Naive B cell (primary cell): ENCODE measurements around the gene NHSL2. TPM values are rescaled to one million over a fixed set of nuclear protein-coding genes. Genes with fewer than 3 reads are reported as not detected.
A peak's percentile ranks its signal among the peaks of the same experiment; 100 is the strongest.
"Not testable (repeated sequence)": the region's sequence is repeated elsewhere in the genome, so short reads cannot be mapped to it uniquely, and the experiment has no call there.

Source experiments
- ATAC-seq, 2 donors: fragments of 150-1000 bp; cut with Tn5 transposase; 2 replicates each; pipeline ENCODE4 v1.10.0; 2021; ENCODE audit warnings: low read depth in 2 of 2, mild to moderate bottlenecking in 2 of 2, moderate library complexity in 2 of 2
- DNase-seq: peaks from one replicate; pipeline ENCODE4 v3.0.0; 2022
- H3K27ac Mint-ChIP-seq, 6 donors: one replicate each; pipeline ENCODE4 v1.8.0; 2020 to 2022; ENCODE audit warnings: mild to moderate bottlenecking in 6 of 6, mixed read lengths in 6 of 6, moderate library complexity in 5 of 6, inconsistent platforms in 2 of 6
- H3K27me3 Mint-ChIP-seq, 3 donors: one replicate each; pipeline ENCODE4 v1.8.0; 2021 to 2022; ENCODE audit warnings: mixed read lengths in 3 of 3, mild to moderate bottlenecking in 1 of 3
- H3K36me3 Mint-ChIP-seq, 2 donors: one replicate each; pipeline ENCODE4 v1.8.0; 2020 to 2022; ENCODE audit warnings: mixed read lengths in 2 of 2, inconsistent platforms in 1 of 2, mild to moderate bottlenecking in 1 of 2
- H3K4me1 Mint-ChIP-seq, 3 donors: one replicate each; pipeline ENCODE4 v1.8.0; 2020 to 2022; ENCODE audit warnings: mixed read lengths in 3 of 3, inconsistent platforms in 1 of 3, mild to moderate bottlenecking in 1 of 3, moderate library complexity in 1 of 3
- H3K4me3 Mint-ChIP-seq, 8 donors: one replicate each; pipeline ENCODE4 v1.8.0; 2020 to 2022; ENCODE audit warnings: mild to moderate bottlenecking in 8 of 8, mixed read lengths in 8 of 8, moderate library complexity in 8 of 8, inconsistent platforms in 2 of 8
- H3K9me3 Mint-ChIP-seq, 7 donors: one replicate each; pipeline ENCODE4 v1.8.0; 2020 to 2022; ENCODE audit warnings: mixed read lengths in 7 of 7, mild to moderate bottlenecking in 5 of 7, inconsistent platforms in 2 of 7, moderate library complexity in 1 of 7
- polyA plus RNA-seq, 6 donors: library from polyadenylated mRNA; unstranded; fragments of 300-500 nt; fragmentation: Illumina TruSeq; gene quantifications; one replicate each; pipeline ENCODE4 v1.2.3, GENCODE V29; 2021; ENCODE audit warnings: low read depth in 6 of 6

Gene NHSL2
- under 1 TPM in 4 of 6 donors, not detected in 2; 0.25 to 0.48 (median 0.30) TPM for polyA plus RNA-seq

DNA sequence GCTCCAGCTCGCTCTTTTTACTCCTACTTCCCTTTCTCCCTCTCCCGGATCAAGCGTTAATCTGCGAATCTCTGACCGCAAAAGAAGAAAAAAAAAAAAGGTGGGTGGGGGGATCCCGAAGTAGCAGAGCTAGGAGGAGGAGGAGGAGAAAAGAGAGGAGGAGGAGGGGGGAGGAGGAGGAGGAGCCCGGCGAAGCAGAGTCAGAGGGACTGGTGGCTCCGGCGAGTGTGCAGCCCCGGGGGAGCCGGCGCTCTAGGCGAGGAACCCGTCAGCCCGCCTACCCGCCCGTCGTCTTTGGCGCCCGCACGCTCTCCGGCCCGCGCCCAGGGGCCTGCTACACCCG is at the start of gene NHSL2:
TSS of gene NHSL2 (plus strand) at position 203 of the 343 bp plus-strand sequence.
- peaks cover 0 to 4% (median 0%) of the 10 kb centered on the region in 3 donors for H3K4me1 Mint-ChIP-seq
- H3K27ac Mint-ChIP-seq = no peak within 1 kb of the TSS
- H3K36me3 Mint-ChIP-seq = no peaks in the 10 kb centered on the region
- peaks cover 0 to 4% (median 0%) of the 10 kb centered on the region in 7 donors for H3K9me3 Mint-ChIP-seq
- peak in 1 of 2 donors; percentile 35 for ATAC-seq
- no peak for DNase-seq
- peak within 1 kb of the TSS in 7 of 8 donors; percentile 25 to 81 (median 60) for H3K4me3 Mint-ChIP-seq
- peaks cover 30 to 70% (median 39%) of the 10 kb centered on the region in 3 donors for H3K27me3 Mint-ChIP-seq

- Mint-ChIP-seq H3K4me3 (no peak overlapping the region), H3K4me1 (peaks cover 0 to 7% (median 4%) of the 10 kb centered on the region in 3 donors), H3K27me3 (peaks cover 0 to 36% (median 20%) of the 10 kb centered on the region in 3 donors), H3K27ac (no peak overlapping the region), H3K9me3 (peaks cover 0 to 2% (median 0%) of the 10 kb centered on the region in 7 donors), H3K36me3 (no peaks in the 10 kb centered on the region)
- DNase-seq (no peak), ATAC-seq (no peak)
Observed at GRCh38 chrX:71867680-71868079, 43.0 kb upstream of the NHSL2 start.

- H3K36me3 Mint-ChIP-seq, H3K4me3 Mint-ChIP-seq, H3K9me3 Mint-ChIP-seq, DNase-seq, H3K4me1 Mint-ChIP-seq, H3K27ac Mint-ChIP-seq, ATAC-seq: not testable (repeated sequence)
- peaks cover 0 to 36% (median 20%) of the 10 kb centered on the region in 3 donors for H3K27me3 Mint-ChIP-seq
Observed at GRCh38 chrX:71869566-71869965, 41.1 kb upstream of the NHSL2 start.

DNA sequence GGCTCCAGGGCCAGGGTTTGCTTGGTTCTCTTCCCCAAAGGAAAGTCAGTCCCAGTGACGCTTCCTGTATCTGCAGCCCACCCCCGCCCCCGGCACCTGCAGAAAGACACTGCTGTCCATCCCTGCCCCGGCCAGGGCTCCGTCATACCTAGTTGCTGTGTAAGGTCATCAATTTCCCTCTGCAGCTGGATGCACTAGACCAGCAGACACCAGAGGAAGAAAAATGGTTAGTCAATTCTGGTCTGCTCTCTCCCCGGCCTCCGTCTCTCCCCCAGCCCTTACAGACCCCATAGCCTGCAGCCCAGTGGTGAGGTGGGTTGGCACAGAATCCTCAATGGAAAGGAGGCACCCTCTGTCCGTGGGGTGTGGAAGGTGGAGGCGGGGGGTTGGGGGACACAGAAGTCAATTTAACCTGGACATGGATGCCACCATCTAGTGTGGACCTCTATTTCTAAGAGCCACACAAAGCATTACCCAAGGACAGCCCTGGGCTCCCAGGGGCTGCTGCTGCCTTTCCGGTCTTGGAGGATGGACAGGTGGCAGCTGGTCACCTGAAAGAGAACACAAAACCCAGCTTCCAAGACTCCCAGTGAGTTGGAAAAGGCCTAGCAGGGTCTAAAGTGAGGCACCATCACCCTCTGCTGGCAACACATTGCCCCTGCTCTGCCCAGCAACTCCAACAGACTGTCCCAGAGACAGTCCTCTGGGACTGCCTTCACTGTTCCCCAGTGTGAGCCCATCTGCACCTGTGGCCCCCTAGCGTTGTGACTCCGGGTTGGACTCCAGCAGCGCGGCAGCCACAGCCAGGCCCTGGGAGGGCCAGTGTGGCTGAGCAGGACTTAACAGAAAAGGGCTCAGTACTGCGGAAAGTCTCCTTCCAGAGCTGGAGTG is 40.2 kb upstream of the NHSL2 start:
- H3K27me3 Mint-ChIP-seq = peaks cover 0 to 30% (median 15%) of the 10 kb centered on the region in 3 donors
- H3K4me3 Mint-ChIP-seq = no peak overlapping the region
- ATAC-seq (no peak), DNase-seq (no peak)
- no peaks in the 10 kb centered on the region for H3K36me3 Mint-ChIP-seq
- no peak overlapping the region for H3K27ac Mint-ChIP-seq
- peaks cover 0 to 7% (median 4%) of the 10 kb centered on the region in 3 donors for H3K4me1 Mint-ChIP-seq
- H3K9me3 Mint-ChIP-seq = peaks cover 0 to 2% (median 0%) of the 10 kb centered on the region in 7 donors

DNA sequence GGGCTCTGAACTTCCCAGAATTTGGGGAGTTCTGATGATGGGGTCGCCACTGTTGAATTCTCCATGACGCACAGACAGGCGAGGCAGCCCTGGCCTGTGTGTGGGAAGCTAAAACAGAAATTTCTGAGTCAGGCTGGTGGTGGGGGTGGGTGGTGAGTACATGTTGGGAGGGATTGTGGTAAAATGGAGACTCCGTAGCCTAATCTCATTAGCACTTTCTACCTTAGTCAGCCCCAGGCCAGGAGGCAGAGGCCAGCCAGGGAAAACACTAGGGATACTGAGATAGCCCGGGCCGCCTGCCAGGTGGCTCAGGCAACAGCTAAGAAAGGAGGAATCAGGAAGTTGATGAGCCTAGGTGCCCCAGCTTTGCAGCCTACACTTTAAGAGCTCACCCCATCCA is 39.3 kb upstream of the NHSL2 start:
- H3K27me3 Mint-ChIP-seq = peaks cover 0 to 24% (median 12%) of the 10 kb centered on the region in 3 donors
- ATAC-seq = no peak
- H3K4me3 Mint-ChIP-seq = no peak overlapping the region
- peaks cover 0 to 4% (median 0%) of the 10 kb centered on the region in 7 donors for H3K9me3 Mint-ChIP-seq
- no peak overlapping the region for H3K27ac Mint-ChIP-seq
- DNase-seq = no peak
- H3K36me3 Mint-ChIP-seq = no peaks in the 10 kb centered on the region
- H3K4me1 Mint-ChIP-seq = peaks cover 0 to 7% (median 4%) of the 10 kb centered on the region in 3 donors

DNA sequence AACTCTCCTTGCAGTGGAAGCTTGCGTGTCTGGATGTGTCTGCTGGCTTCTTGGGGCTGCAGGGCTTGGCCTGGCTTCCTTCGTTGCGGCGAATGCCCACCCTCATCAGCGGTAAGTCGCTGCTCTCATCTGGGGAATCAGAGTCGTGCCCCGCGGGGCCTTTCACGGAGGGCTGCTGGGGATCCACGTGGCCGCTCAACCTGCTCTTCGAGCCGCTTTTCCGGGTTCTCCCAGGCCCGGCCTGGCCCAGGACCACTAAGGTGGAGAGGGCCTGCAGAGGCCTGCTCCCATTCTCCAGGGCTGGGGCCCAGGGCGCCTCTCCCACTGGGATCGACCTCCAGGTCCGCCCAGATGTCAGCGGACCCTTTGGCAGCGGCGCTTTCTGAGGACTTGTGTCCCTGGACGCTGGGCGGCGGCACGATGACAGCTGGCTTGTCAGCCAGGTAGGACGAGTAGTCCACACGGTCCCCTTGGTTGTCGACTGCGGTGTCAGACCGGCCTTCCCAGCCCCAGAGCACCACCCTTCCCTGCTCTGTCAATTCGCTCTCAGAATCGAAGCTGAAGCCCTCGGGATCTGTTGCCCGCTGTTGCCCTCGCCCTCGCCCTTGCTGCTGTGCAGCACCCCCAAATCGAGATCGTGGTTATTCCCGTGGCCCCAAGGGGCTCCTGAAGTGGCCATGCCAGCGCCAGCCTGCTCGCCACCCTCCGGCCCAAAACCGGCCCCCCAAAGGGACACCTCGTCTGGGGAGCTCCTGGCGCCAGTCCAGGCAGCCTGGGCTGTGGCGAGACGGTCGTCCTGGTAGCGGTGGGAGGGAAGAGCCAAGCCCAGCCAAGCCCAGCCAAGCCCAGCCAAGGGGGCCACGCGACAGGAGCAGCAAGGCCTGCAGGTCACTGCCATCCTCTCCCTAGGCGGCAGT is 37.8 kb upstream of the NHSL2 start:
- no peaks in the 10 kb centered on the region for H3K36me3 Mint-ChIP-seq
- H3K4me3 Mint-ChIP-seq = no peak overlapping the region
- H3K27me3 Mint-ChIP-seq = peaks cover 0 to 18% (median 13%) of the 10 kb centered on the region in 3 donors
- peaks cover 0 to 5% (median 4%) of the 10 kb centered on the region in 7 donors for H3K9me3 Mint-ChIP-seq
- peaks cover 0 to 7% (median 4%) of the 10 kb centered on the region in 3 donors for H3K4me1 Mint-ChIP-seq
- no peak for DNase-seq
- no peak overlapping the region for H3K27ac Mint-ChIP-seq
- no peak for ATAC-seq

- H3K36me3 Mint-ChIP-seq = no peaks in the 10 kb centered on the region
- peaks cover 0 to 8% (median 5%) of the 10 kb centered on the region in 7 donors for H3K9me3 Mint-ChIP-seq
- H3K4me1 Mint-ChIP-seq = peaks cover 0 to 7% (median 4%) of the 10 kb centered on the region in 3 donors
- H3K27ac Mint-ChIP-seq = no peak overlapping the region
- peaks cover 0 to 18% (median 15%) of the 10 kb centered on the region in 3 donors for H3K27me3 Mint-ChIP-seq
- no peak for DNase-seq
- H3K4me3 Mint-ChIP-seq = no peak overlapping the region
- ATAC-seq = no peak
Observed at GRCh38 chrX:71873459-71873833, 37.2 kb upstream of the NHSL2 start.

GRCh38 chrX:71876841-71877240 is 33.8 kb upstream of the NHSL2 start:
- H3K4me3 Mint-ChIP-seq, H3K27me3 Mint-ChIP-seq, DNase-seq, H3K36me3 Mint-ChIP-seq, ATAC-seq, H3K27ac Mint-ChIP-seq, H3K4me1 Mint-ChIP-seq: not testable (repeated sequence)
- peaks cover 4 to 13% (median 5%) of the 10 kb centered on the region in 7 donors for H3K9me3 Mint-ChIP-seq

DNA sequence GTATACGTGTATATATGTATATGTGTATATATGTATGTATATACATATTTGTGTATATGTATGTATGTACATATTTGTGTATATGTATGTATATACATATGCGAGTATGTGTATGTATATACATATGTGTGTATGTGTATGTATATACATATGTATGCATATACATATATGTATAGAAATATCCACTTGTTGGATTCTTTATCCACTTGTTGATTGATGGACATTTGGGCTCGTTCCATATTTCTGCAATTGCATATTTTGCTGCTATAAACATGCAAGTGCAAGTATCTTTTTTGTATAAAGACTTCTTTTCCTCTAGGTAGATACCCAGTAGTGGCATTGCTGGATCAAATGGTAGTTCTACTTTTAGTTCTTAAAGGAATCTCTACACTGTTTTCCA is 25.5 kb upstream of the NHSL2 start:
- no peak overlapping the region for H3K27ac Mint-ChIP-seq
- peaks cover 0 to 7% of the 10 kb centered on the region in 2 donors for H3K36me3 Mint-ChIP-seq
- peaks cover 0 to 5% (median 0%) of the 10 kb centered on the region in 3 donors for H3K27me3 Mint-ChIP-seq
- no peak overlapping the region for H3K4me3 Mint-ChIP-seq
- no peak for ATAC-seq
- no peaks in the 10 kb centered on the region for H3K4me1 Mint-ChIP-seq
- H3K9me3 Mint-ChIP-seq = peaks cover 0 to 9% (median 5%) of the 10 kb centered on the region in 7 donors
- no peak for DNase-seq

GRCh38 chrX:71895607-71896006 is 15.0 kb upstream of the NHSL2 start:
- H3K4me1 Mint-ChIP-seq = peaks cover 0 to 4% (median 3%) of the 10 kb centered on the region in 3 donors
- no peak overlapping the region for H3K27ac Mint-ChIP-seq

DNA sequence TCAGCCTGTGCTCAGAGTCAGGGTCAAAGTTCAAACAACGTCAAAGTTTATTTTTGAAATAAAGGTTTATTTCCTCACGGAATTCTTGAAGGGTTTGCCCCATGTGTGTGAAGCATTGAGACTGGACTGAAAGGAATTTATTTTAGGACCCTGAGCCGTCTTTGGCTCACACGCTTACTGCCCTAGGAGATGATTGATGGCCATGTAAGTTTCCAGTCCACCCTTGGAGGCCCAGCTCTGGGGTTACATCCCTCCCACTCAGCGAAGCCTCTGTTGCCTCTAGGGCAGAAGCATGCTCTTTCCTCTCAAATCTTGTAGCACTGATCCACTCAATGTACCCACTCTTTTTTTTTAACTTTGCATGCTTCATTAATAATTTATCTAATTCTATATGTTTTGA is 4.5 kb upstream of the NHSL2 start:
- ATAC-seq = no peak
- Mint-ChIP-seq H3K9me3 (peaks cover 0 to 9% (median 0%) of the 10 kb centered on the region in 7 donors), H3K27me3 (peaks cover 19 to 41% (median 27%) of the 10 kb centered on the region in 3 donors), H3K4me3 (no peak overlapping the region), H3K27ac (no peak overlapping the region), H3K4me1 (peaks cover 0 to 4% (median 0%) of the 10 kb centered on the region in 3 donors), H3K36me3 (no peaks in the 10 kb centered on the region)
- no peak for DNase-seq

More at GRCh38 chrX:71895607-71896006, 15.0 kb upstream of the NHSL2 start:
- DNase-seq (no peak), ATAC-seq (no peak)
- Mint-ChIP-seq H3K27me3 (peaks cover 0 to 6% (median 0%) of the 10 kb centered on the region in 3 donors), H3K9me3 (peaks cover 0 to 11% (median 0%) of the 10 kb centered on the region in 7 donors), H3K4me3 (no peak overlapping the region), H3K36me3 (no peaks in the 10 kb centered on the region)

DNA sequence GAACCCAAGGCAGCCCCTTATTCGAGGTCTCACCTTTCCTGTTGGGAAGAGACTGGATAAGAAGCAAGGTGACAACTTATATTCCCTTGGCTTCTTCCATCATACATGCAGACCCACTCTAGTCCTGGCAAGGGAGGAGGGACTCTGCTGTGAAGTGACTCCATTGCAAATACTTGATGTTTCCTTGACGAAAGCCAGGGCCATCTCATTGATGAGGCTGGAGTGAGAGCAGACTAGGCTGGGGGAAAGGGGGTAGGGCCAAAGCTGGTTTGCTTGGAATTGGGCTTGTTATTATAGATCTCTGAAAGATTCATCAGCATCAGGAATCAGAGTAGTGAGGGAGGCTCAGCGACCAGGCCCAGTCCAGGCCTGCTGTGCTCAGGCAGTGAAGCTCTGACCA is 2.3 kb upstream of the NHSL2 start:
- Mint-ChIP-seq H3K27ac (no peak overlapping the region), H3K36me3 (no peaks in the 10 kb centered on the region), H3K27me3 (peaks cover 22 to 48% (median 37%) of the 10 kb centered on the region in 3 donors), H3K4me1 (peaks cover 0 to 4% (median 0%) of the 10 kb centered on the region in 3 donors), H3K9me3 (peaks cover 0 to 9% (median 0%) of the 10 kb centered on the region in 7 donors), H3K4me3 (peak overlapping the region in 2 of 8 donors; percentile 26 to 38)
- no peak for DNase-seq
- ATAC-seq = no peak

DNA sequence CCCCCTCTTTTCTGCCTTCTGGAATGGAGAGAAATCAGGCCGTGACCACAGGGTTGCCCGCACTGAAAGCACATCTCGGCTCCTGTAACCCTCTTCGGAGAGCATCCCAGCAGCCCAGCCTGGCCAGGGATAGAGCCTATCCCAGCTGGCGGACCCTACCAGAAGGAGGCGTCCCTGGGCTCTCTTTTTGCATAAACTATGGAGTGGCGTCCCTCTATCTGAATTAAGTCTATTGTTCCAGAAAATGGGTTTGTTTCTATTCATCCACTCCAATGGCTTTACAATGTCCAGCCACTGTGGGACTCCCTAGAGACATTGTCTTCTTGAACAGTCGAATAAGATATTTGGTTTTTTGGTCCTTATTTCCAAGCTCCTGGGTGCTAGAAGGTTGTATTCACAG is 689 bp upstream of the NHSL2 start:
- no peak overlapping the region for H3K27ac Mint-ChIP-seq

More for the DNA sequence above, 689 bp upstream of the NHSL2 start:
- peaks cover 30 to 64% (median 43%) of the 10 kb centered on the region in 3 donors for H3K27me3 Mint-ChIP-seq
- peak overlapping the region in 2 of 8 donors; percentile 54 to 81 for H3K4me3 Mint-ChIP-seq
- no peak for DNase-seq
- no peaks in the 10 kb centered on the region for H3K36me3 Mint-ChIP-seq
- peaks cover 0 to 9% (median 0%) of the 10 kb centered on the region in 7 donors for H3K9me3 Mint-ChIP-seq
- peaks cover 0 to 4% (median 0%) of the 10 kb centered on the region in 3 donors for H3K4me1 Mint-ChIP-seq
- no peak for ATAC-seq
